Measurements from ENCODE around the gene TNPO2.

DNA sequence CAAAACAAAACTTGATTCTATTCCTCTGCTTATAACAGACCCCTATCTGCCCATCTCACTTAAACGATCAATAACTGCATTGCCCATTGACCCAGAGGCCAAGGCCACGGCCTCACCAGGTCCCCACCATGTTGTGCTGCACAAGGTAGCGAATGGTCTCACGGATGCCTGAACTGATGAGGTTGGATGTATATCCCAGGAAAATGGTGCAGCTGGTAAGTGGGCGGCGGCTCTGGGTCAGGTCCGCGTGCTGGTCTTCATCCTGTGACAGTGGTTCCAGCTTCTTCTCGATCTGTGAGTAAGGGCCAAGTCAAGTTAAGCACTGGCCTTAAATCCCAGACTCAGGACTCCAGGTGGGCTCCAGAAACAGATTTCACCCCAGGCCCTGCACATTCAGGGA is 43.7 kb downstream of the TNPO2 start:
- TF ChIP-seq ZNF274 (IDR thresholded peaks at IDR 0.05; ENCODE audit: low read depth, low read length) (no peak), YY1 (IDR thresholded peaks at IDR 0.05; ENCODE audit: insufficient read depth, insufficient read length) (no peak), SUZ12 (IDR thresholded peaks at IDR 0.05; ENCODE audit: extremely low read depth, insufficient read depth, insufficient read length) (no peak)
